Upper lobe of left lung (tissue), 6 donors: ENCODE results near the gene PAPOLA. TPM values are rescaled to one million over a fixed set of nuclear protein-coding genes. Genes with fewer than 3 reads are reported as not detected.

ENCODE experiments used
- ATAC-seq, 2 donors: fragments of 200-7000 bp; cut with Tn5 transposase; one replicate each; pipeline ENCODE4 v1.9.1; 2022; ENCODE audit warnings: mild to moderate bottlenecking in 2 of 2, moderate library complexity in 2 of 2; ENCODE audit not compliant: low FRiP score in 2 of 2
- DNase-seq, 2 donors: peaks; one replicate each; pipeline ENCODE4 v3.0.0-alpha.2; 2019 to 2020
- H3K27ac ChIP-seq, 4 donors: fragments of 200-600 bp; sonication (generic); one replicate each; pipeline ENCODE4 v1.5.1; 2016 to 2019
- H3K27me3 ChIP-seq, 4 donors: fragments of 200-600 bp; sonication (generic); one replicate each; pipeline ENCODE4 v1.5.1; 2017 to 2019
- H3K36me3 ChIP-seq, 4 donors: fragments of 200-600 bp; sonication (generic); one replicate each; pipeline ENCODE4 v1.5.1; 2016 to 2019
- H3K4me1 ChIP-seq, 4 donors: fragments of 200-600 bp; sonication (generic); one replicate each; pipeline ENCODE4 v1.5.1; 2018 to 2019
- H3K4me3 ChIP-seq, 4 donors: fragments of 200-600 bp; sonication (generic); one replicate each; pipeline ENCODE4 v1.5.1; 2017 to 2019; ENCODE audit warnings: mild to moderate bottlenecking in 2 of 4, moderate library complexity in 1 of 4
- H3K9me3 ChIP-seq, 4 donors: fragments of 200-600 bp; sonication (generic); one replicate each; pipeline ENCODE4 v1.5.1; 2018 to 2019
- EP300 ChIP-seq, 4 donors: sonication (generic); formaldehyde crosslinking; IDR thresholded peaks; one replicate each; pipeline ENCODE4 v1.5.1; 2017; ENCODE audit warnings: antibody characterized with exemption in 4 of 4, control low read depth in 2 of 4
- POLR2A ChIP-seq, 4 donors: fragments of 450-650 bp; IDR thresholded peaks; one replicate each; pipeline ENCODE4 v1.5.1; 2016 to 2017; ENCODE audit warnings: antibody characterized with exemption in 4 of 4, mild to moderate bottlenecking in 2 of 4
- POLR2AphosphoS5 ChIP-seq, 2 donors: sonication (generic); formaldehyde crosslinking; IDR thresholded peaks; one replicate each; pipeline ENCODE4 v1.5.1; 2017; ENCODE audit warnings: antibody characterized with exemption in 2 of 2
- WGBS, 2 donors: methylation state at CpG; one replicate each; pipeline ENCODE4 v1.1.5; 2017 to 2018; 5-methylcytosine and 5-hydroxymethylcytosine counted together
- total RNA-seq, 6 donors: library from RNA; depleted of rRNA in 4 of 6; stranded (reverse); fragments of >200 nt in 4 of 6; gene quantifications; one replicate each; pipeline versions ENCODE4 v1.1.0 to v1.2.1, GENCODE V29; 2016 to 2021
- TF ChIP-seq, protein P1 (sequence below), 6 experiments: fragments of 450-650 bp in 4 of 6; fragments of 200-600 bp in 2 of 6; sonication (generic) in 2 of 6; IDR thresholded peaks; one replicate each; pipeline ENCODE4 v1.5.1; 2016 to 2019; ENCODE audit warnings: antibody characterized with exemption in 6 of 6
- donor health status: DM: no; HTN: no; CAD: no; lungs with moderate emphysema.
- donor health status: DM: no; HTN: yes; CAD: no; lungs with severe emphysema.

Gene PAPOLA
- total RNA-seq, 6 donors from 2014 or later: 109 to 210 (median 137) TPM

DNA sequence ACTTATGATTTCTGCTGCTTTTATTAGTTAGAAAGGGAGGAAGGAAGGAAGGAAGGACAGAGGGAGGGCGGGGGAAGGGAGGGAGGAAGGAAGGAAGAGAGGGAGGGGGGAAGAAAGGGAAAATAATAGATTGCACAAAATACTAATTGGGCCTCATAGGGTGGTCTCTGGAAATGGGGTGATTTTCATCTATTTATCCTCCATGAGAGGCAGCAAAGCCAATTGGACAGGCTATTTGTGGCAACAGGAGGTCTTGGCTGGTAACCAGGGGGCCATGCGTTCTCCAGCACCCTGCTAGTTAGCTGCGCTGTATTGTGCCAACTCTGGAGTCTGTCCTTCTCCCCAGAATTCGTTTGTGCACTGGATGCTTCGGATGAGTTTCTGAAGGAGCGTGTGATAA, 24.1 kb upstream of the PAPOLA start:
- Histone ChIP-seq H3K27me3 (no peaks in the 10 kb centered on the region), H3K36me3 (no peaks in the 10 kb centered on the region), H3K4me3 (no peak overlapping the region), H3K4me1 (no peaks in the 10 kb centered on the region), H3K27ac (no peak overlapping the region), H3K9me3 (no peaks in the 10 kb centered on the region)
- ATAC-seq: no peak
- DNase-seq: no peak
- 70 to 79% methylated on average over 6 of the region's 6 CpGs for WGBS, 2 donors
- TF ChIP-seq POLR2A (IDR thresholded peaks at IDR 0.05): no peak
- no peak for TF ChIP-seq EP300 (IDR thresholded peaks at IDR 0.05)
- TF ChIP-seq, protein P1, sequence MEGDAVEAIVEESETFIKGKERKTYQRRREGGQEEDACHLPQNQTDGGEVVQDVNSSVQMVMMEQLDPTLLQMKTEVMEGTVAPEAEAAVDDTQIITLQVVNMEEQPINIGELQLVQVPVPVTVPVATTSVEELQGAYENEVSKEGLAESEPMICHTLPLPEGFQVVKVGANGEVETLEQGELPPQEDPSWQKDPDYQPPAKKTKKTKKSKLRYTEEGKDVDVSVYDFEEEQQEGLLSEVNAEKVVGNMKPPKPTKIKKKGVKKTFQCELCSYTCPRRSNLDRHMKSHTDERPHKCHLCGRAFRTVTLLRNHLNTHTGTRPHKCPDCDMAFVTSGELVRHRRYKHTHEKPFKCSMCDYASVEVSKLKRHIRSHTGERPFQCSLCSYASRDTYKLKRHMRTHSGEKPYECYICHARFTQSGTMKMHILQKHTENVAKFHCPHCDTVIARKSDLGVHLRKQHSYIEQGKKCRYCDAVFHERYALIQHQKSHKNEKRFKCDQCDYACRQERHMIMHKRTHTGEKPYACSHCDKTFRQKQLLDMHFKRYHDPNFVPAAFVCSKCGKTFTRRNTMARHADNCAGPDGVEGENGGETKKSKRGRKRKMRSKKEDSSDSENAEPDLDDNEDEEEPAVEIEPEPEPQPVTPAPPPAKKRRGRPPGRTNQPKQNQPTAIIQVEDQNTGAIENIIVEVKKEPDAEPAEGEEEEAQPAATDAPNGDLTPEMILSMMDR (IDR thresholded peaks at IDR 0.05): no peak

DNA sequence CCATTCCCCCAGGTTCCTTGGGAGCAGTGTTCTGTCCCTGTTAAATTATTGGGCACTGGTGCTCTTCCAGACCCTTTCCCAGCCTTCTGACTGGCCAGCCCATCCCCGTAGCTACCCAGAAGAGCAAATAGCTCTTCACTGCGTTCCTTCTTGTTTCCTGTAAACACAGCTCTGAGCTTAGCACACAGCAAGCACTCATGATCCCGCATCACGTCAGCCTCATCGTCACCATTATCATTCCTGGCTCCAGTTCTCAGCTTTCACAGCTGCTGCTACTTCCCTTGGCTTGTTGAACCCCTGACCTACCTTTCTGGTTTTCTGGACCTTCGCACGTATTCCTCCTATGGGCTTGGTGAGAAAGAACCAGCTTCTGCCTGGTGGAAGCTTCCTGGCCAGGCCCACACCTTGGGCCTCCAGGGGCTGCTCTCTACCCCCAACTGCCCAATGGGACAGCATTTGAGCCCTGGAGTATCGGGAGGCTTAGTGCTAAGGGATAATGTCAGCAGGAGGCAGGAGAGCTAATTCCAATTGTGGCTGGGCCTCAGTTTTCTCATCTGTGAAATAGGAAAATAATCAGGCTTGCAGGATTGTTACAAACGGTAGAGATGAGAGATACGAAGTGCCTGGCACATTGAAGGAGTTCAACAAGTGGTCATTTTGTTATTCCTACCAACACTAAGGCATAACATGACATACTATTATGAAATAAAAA, 22.6 kb upstream of the PAPOLA start:
- no peak overlapping the region for H3K27ac ChIP-seq
- no peaks in the 10 kb centered on the region for H3K9me3 ChIP-seq
- H3K4me1 ChIP-seq: no peaks in the 10 kb centered on the region
- H3K27me3 ChIP-seq: no peaks in the 10 kb centered on the region
- no peaks in the 10 kb centered on the region for H3K36me3 ChIP-seq
- TF ChIP-seq POLR2AphosphoS5 (IDR thresholded peaks at IDR 0.05): no peak
- TF ChIP-seq, protein P1 (IDR thresholded peaks at IDR 0.05): no peak
- no peak for TF ChIP-seq EP300 (IDR thresholded peaks at IDR 0.05)
- no peak for TF ChIP-seq POLR2A (IDR thresholded peaks at IDR 0.05)
- WGBS, 2 donors: 81% methylated on average over 10 of the region's 10 CpGs
- no peak overlapping the region for H3K4me3 ChIP-seq
- no peak for ATAC-seq
- no peak for DNase-seq

DNA sequence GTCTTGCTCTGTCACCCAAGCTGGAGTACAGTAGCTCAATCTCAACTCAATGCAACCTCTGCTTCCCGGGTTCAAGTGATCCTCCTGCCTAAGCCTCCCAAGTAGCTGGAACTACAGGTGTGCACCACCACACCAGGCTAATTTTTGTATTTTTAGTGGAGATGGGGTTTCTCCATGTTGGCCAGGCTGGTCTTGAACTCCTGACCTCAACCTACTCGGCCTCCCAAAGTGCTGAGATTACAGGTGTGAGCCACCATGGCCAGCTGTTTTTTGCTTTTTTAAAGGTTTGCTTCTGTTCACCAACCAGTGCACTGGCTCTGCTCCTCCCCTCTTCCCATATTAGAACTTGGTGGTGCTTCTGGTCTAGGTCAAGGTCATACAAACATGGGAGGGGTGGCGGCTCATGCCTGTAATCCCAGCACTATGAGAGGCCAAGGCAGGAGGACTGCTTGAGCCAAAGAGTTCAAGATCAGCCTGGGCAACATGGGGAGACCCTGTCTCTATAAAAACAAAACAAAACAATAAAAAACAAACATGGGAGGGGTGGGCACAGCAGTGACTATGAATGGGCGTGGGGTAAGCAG, 20.4 kb upstream of the PAPOLA start:
- no peaks in the 10 kb centered on the region for H3K36me3 ChIP-seq
- TF ChIP-seq, protein P1 (IDR thresholded peaks at IDR 0.05): no peak
- TF ChIP-seq POLR2A (IDR thresholded peaks at IDR 0.05) (no peak), POLR2AphosphoS5 (IDR thresholded peaks at IDR 0.05) (no peak), EP300 (IDR thresholded peaks at IDR 0.05) (no peak)
- ATAC-seq (no peak), DNase-seq (no peak)
- no peak overlapping the region for H3K4me3 ChIP-seq
- H3K27me3 ChIP-seq: no peaks in the 10 kb centered on the region
- no peaks in the 10 kb centered on the region for H3K9me3 ChIP-seq
- H3K27ac ChIP-seq: no peak overlapping the region
- no peaks in the 10 kb centered on the region for H3K4me1 ChIP-seq
- WGBS, 2 donors: 84 to 87% methylated on average over 4 of the region's 4 CpGs

DNA sequence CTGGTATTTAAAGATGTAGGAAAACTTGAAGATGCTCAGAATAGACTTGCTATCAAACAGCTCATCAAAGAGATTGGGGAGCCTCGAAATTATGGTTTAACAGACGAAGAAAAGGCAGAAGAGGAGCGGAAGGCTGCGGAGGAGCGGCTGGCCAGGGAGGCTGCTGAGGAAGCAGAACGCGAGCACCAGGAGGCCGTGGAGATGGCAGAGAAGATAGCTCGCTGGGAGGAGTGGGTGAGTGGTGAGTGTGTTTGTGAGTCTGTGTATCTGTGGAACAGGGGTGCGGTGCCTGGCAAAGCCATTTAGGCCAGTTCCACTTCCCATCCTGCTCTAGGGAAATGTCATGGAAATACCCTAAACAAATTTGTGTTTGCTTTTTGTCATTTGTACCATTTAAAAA, 19.2 kb upstream of the PAPOLA start:
- DNase-seq: no peak
- WGBS, 2 donors: 75 to 82% methylated on average over 10 of the region's 10 CpGs

More for the DNA sequence above, 19.2 kb upstream of the PAPOLA start:
- TF ChIP-seq, protein P1 (IDR thresholded peaks at IDR 0.05): no peak
- TF ChIP-seq POLR2AphosphoS5 (IDR thresholded peaks at IDR 0.05) (no peak), EP300 (IDR thresholded peaks at IDR 0.05) (no peak), POLR2A (IDR thresholded peaks at IDR 0.05) (no peak)
- Histone ChIP-seq H3K36me3 (no peaks in the 10 kb centered on the region), H3K9me3 (no peaks in the 10 kb centered on the region), H3K4me1 (no peaks in the 10 kb centered on the region), H3K4me3 (no peak overlapping the region), H3K27ac (no peak overlapping the region), H3K27me3 (no peaks in the 10 kb centered on the region)
- no peak for ATAC-seq
